Endothelial cell of umbilical vein (primary cell): ENCODE data around the gene MYRIP. TPM values are rescaled to one million over a fixed set of nuclear protein-coding genes. Genes with fewer than 3 reads are reported as not detected.

Experiments used
- BruUV-seq: library from RNA; stranded (reverse); fragments of 400-500 nt; replicated peaks from 2 replicates; lab custom pipeline; 2021; lab: Mats Ljungman, UMichigan
- CTCF ChIA-PET: fragments of 300-600, 350-600 bp; sonication (Branson Sonifier 250); formaldehyde crosslinking; loops from one replicate; lab custom pipeline; 2021; ENCODE audit warnings: antibody characterized with exemption, inconsistent platforms; lab: Charles Lee
- POLR2A ChIA-PET: fragments of 300-600, 350-600 bp; sonication (Branson Sonifier 250); formaldehyde crosslinking; loops from one replicate; lab custom pipeline; 2021; ENCODE audit warnings: antibody characterized with exemption, inconsistent platforms; lab: Charles Lee
- DNase-seq: peaks from one replicate; pipeline ENCODE4 v3.0.0-alpha.2; 2011; ENCODE audit warnings: low read depth, low spot score
- FAIRE-seq: peaks from 2 replicates; lab custom pipeline; 2011; peaks lifted over from hg19 to GRCh38; lab: Jason Lieb, UNC
- H2AFZ ChIP-seq: 2 replicates; pipeline ENCODE4 v1.6.0; 2012; ENCODE audit warnings: low read depth, low read length, control low read depth, inconsistent platforms
- H3K27ac ChIP-seq: 2 replicates; pipeline ENCODE4 v1.5.1; 2011; ENCODE audit warnings: low read depth, mild to moderate bottlenecking, control low read depth, low read length, moderate library complexity; ENCODE audit not compliant: insufficient read depth
- H3K27me3 ChIP-seq, 2 experiments: 2 replicates each; pipeline versions ENCODE4 v1.6.0 to v1.6.1; 2011; ENCODE audit warnings: low read length in 2 of 2, mixed read lengths in 1 of 2; ENCODE audit not compliant: control insufficient read depth in 2 of 2, insufficient read depth in 2 of 2
- H3K36me3 ChIP-seq, 2 experiments: 2 replicates in 1 of 2; 3 replicates in 1 of 2; pipeline ENCODE4 v1.5.1; 2011; ENCODE audit warnings: low read length in 2 of 2, mild to moderate bottlenecking in 1 of 2, moderate library complexity in 1 of 2; ENCODE audit not compliant: control insufficient read depth in 2 of 2, insufficient read depth in 2 of 2; ENCODE audit errors: extremely low read depth in 1 of 2
- H3K4me1 ChIP-seq: 3 replicates; pipeline ENCODE4 v1.5.1; 2011; ENCODE audit warnings: mild to moderate bottlenecking, low read length; ENCODE audit not compliant: control insufficient read depth, insufficient read depth; ENCODE audit errors: extremely low read depth
- H3K4me2 ChIP-seq: 2 replicates; pipeline ENCODE4 v1.6.1; 2011; ENCODE audit warnings: low read length, control low read depth, mixed read lengths; ENCODE audit not compliant: insufficient read depth
- H3K4me3 ChIP-seq, 3 experiments: fragments of 200-600 bp in 1 of 3; sonication (generic), shearing (Covaris generic) in 1 of 3; replicated peaks in 1 of 3; 2 replicates each; pipeline ENCODE4 v1.5.1; 2011 to 2016; ENCODE audit warnings: control low read depth in 3 of 3, low read length in 3 of 3, mild to moderate bottlenecking in 2 of 3, inconsistent platforms in 1 of 3, low read depth in 1 of 3, moderate library complexity in 1 of 3; ENCODE audit not compliant: insufficient read depth in 1 of 3
- H3K79me2 ChIP-seq: 2 replicates; pipeline ENCODE4 v1.6.0; 2012; ENCODE audit warnings: low read length, inconsistent platforms; ENCODE audit not compliant: control insufficient read depth, insufficient read depth
- H3K9ac ChIP-seq: replicated peaks from 2 replicates; pipeline ENCODE3; 2011; ENCODE audit warnings: low read length, control low read depth; ENCODE audit not compliant: insufficient read depth; ENCODE audit errors: extremely low read depth
- H3K9me1 ChIP-seq: replicated peaks from 3 replicates; pipeline ENCODE4 v1.6.0; 2011; ENCODE audit warnings: mild to moderate bottlenecking, low read length; ENCODE audit not compliant: control insufficient read depth, insufficient read depth; ENCODE audit errors: extremely low read depth
- H3K9me3 ChIP-seq: replicated peaks from 2 replicates; pipeline ENCODE4 v1.5.1; 2012; ENCODE audit warnings: low read length, inconsistent platforms; ENCODE audit not compliant: control insufficient read depth, insufficient read depth
- H4K20me1 ChIP-seq: replicated peaks from 2 replicates; pipeline ENCODE3; 2011; ENCODE audit warnings: mild to moderate bottlenecking, low read length; ENCODE audit not compliant: control insufficient read depth, insufficient read depth; ENCODE audit errors: extremely low read depth
- CTCF ChIP-seq, 2 donors: IDR thresholded peaks; 1 replicate in 1 of 2; 2 replicates in 1 of 2; pipeline ENCODE4 v1.5.1; 2011; ENCODE audit warnings: low read length in 2 of 2, mild to moderate bottlenecking in 2 of 2, moderate library complexity in 2 of 2, control low read depth in 1 of 2, inconsistent platforms in 1 of 2, low read depth in 1 of 2; ENCODE audit not compliant: insufficient read depth in 1 of 2; ENCODE audit errors: extremely low read depth in 1 of 2
- EZH2 ChIP-seq: IDR thresholded peaks from 2 replicates; pipeline ENCODE4 v1.6.1; 2012; ENCODE audit warnings: borderline replicate concordance, low read depth, mild to moderate bottlenecking, moderate library complexity, low read length, inconsistent platforms; ENCODE audit not compliant: severe bottlenecking
- GATA2 ChIP-seq: IDR thresholded peaks from 2 replicates; pipeline ENCODE4 v1.7.0; 2011; ENCODE audit warnings: low read depth, mild to moderate bottlenecking, moderate library complexity, mixed read lengths, low read length; ENCODE audit not compliant: insufficient read length, insufficient read depth
- JUN ChIP-seq: IDR thresholded peaks from 2 replicates; pipeline ENCODE4 v1.6.1; 2011; ENCODE audit warnings: borderline replicate concordance, low read depth; ENCODE audit not compliant: insufficient read length, insufficient read depth
- MAX ChIP-seq: IDR thresholded peaks from 2 replicates; pipeline ENCODE4 v1.6.1; 2011; ENCODE audit not compliant: insufficient read depth, insufficient read length
- MYC ChIP-seq: IDR thresholded peaks from one replicate; pipeline ENCODE4 v1.6.1; 2011; ENCODE audit warnings: mild to moderate bottlenecking, low read depth, low read length
- POLR2A ChIP-seq: IDR thresholded peaks from 2 replicates; pipeline ENCODE4 v1.6.1; 2012; ENCODE audit warnings: low read depth, mild to moderate bottlenecking, control low read depth, low read length
- dilution Hi-C: fragments of 300-500 bp; cut with MboI; formaldehyde crosslinking; loops from one replicate; pipeline ENCODE4 v1.15.0; 2019; ENCODE audit warnings: low sequenced_read_pairs; ENCODE audit not compliant: extremely low pct_ligation_motif_present
- intact Hi-C: fragments of 100-400 bp; cut with micrococcal nuclease; formaldehyde crosslinking; loops from one replicate; pipeline ENCODE4 v1.10.0; 2022
- polyA plus RNA-seq, 4 experiments: library from polyadenylated mRNA; depleted of rRNA in 3 of 4; stranded (reverse) in 3 of 4; unstranded in 1 of 4; fragments of >200 nt; gene quantifications; 2 replicates each; pipeline versions ENCODE4 v1.2.1 to v1.2.3, GENCODE V29; 2011 to 2012; ENCODE audit warnings: missing spikeins in 1 of 4
- total RNA-seq: library from RNA; stranded (reverse); gene quantifications from 2 replicates; pipeline ENCODE4 v1.2.3, GENCODE V29; 2021

The MYRIP gene
- total and polyA plus RNA-seq, 2 donors (not counting 3 experiments of a cell fraction or from before 2014, with no cell fraction given) = 6.7 to 11.9 TPM

- CTCF ChIA-PET = interaction anchor here (1.0 to 2.0 kb wide), 4 partner anchors 128 to 644 kb away, joined by 3 to 11 read pairs (median 4); no protein-coding TSS in a partner anchor
- DNase-seq = no peak
- dilution Hi-C loops (no loop called here), intact Hi-C loops (no loop called here)
- Histone ChIP-seq H3K27me3 (no peaks in the 10 kb centered on the region), H3K9ac (no peak overlapping the region), H2AFZ (no peak overlapping the region), H3K4me3 (no peak overlapping the region), H3K9me1 (no peaks in the 10 kb centered on the region), H3K27ac (no peak overlapping the region), H3K4me1 (no peaks in the 10 kb centered on the region), H3K79me2 (no peaks in the 10 kb centered on the region), H3K9me3 (no peaks in the 10 kb centered on the region), H4K20me1 (no peaks in the 10 kb centered on the region), H3K4me2 (no peak overlapping the region), H3K36me3 (peaks cover 0 to 22% of the 10 kb centered on the region in 2 experiments)
- POLR2A ChIA-PET = interaction anchor here (0.6 kb wide), 1 partner anchor 131 kb away, joined by 3 read pairs; no protein-coding TSS in a partner anchor
- no TSS peak for BruUV-seq
- FAIRE-seq = no peak
- no peak for TF ChIP-seq JUN
- TF ChIP-seq CTCF (IDR thresholded peaks at IDR 0.05; ENCODE audit: extremely low read depth in 1 of 2, insufficient read depth in 1 of 2, low read depth in 1 of 2, low read length in 2 of 2) = no peak
- TF ChIP-seq MAX = no peak
- TF ChIP-seq GATA2 = no peak
- no peak for TF ChIP-seq POLR2A
Observed at GRCh38 chr3:40186508-40186907, 377.1 kb downstream of the MYRIP start.

GRCh38 chr3:40187945-40188344 lies 378.5 kb downstream of the MYRIP start:
- H3K36me3 ChIP-seq = peaks cover 0 to 19% of the 10 kb centered on the region in 2 experiments
- no peak overlapping the region for H3K27ac ChIP-seq
- H3K27me3 ChIP-seq = no peaks in the 10 kb centered on the region
- no peak overlapping the region for H3K9ac ChIP-seq
- ChIA-PET POLR2A (no interaction called here), CTCF (interaction anchor here (0.6 to 8.3 kb wide), 3 partner anchors 124 to 740 kb away, joined by 3 to 261 read pairs (median 3); partner anchors contain the start of gene EIF1B)
- no peak for TF ChIP-seq CTCF (IDR thresholded peaks at IDR 0.05; ENCODE audit: extremely low read depth in 1 of 2, insufficient read depth in 1 of 2, low read depth in 1 of 2, low read length in 2 of 2)
- TF ChIP-seq MYC = no peak
- TF ChIP-seq EZH2 = no peak
- no peak overlapping the region for H3K4me3 ChIP-seq
- FAIRE-seq (no peak), DNase-seq (no peak)
- no peaks in the 10 kb centered on the region for H3K9me1 ChIP-seq
- no peaks in the 10 kb centered on the region for H3K79me2 ChIP-seq
- dilution Hi-C loops (no loop called here), intact Hi-C loops (no loop called here)
- no peaks in the 10 kb centered on the region for H4K20me1 ChIP-seq
- H3K9me3 ChIP-seq = no peaks in the 10 kb centered on the region
- H3K4me1 ChIP-seq = no peaks in the 10 kb centered on the region
- H2AFZ ChIP-seq = no peak overlapping the region
- H3K4me2 ChIP-seq = no peak overlapping the region
- no TSS peak for BruUV-seq
